ENCODE data around the gene DYNLT4. TPM values are rescaled to one million over a fixed set of nuclear protein-coding genes. Genes with fewer than 3 reads are reported as not detected.

The DYNLT4 gene
- total and polyA plus RNA-seq, 2 of the 13 experiments (the other 11 are each of a cell fraction or from before 2014, with no cell fraction given), result 0.77 TPM; not detected in 1

- ATAC-seq, result peak; percentile 33
- peak overlapping the region; percentile 100 for H3K27ac ChIP-seq (ENCODE audit: extremely low read length, insufficient read depth, low read length)
- peaks cover 23% of the 10 kb centered on the region for H3K4me1 ChIP-seq (ENCODE audit: insufficient read depth, low read length)
- no peaks in the 10 kb centered on the region for H3K9me3 ChIP-seq (ENCODE audit: low read length)
- WGBS (ENCODE audit: low lambda C conversion rate), result 18% methylated on average over 15 of the region's 25 CpGs
- BruUV-seq (replicated peaks), result no TSS peak
- H3K4me3 ChIP-seq (replicated peaks in 1 of 3; ENCODE audit: insufficient read depth in 1 of 3, low read depth in 2 of 3, low read length in 3 of 3), result peak overlapping the region; percentile 57 to 80 (median 64)
- H3K27me3 ChIP-seq (ENCODE audit: control insufficient read depth in 1 of 2, insufficient read depth in 2 of 2, low read length in 2 of 2), result no peaks in the 10 kb centered on the region
- in situ Hi-C loops (cut with HindIII; ENCODE audit: extremely low pct_ligation_motif_present, low pct_unique_long_range_greater_than_20kb) (no loop called here), intact Hi-C loops (cut with micrococcal nuclease; ENCODE audit: unreplicated experiment) (loop anchor here (10.0 kb wide), 1 partner anchor 484 kb away; no protein-coding TSS in a partner anchor)
- no peaks in the 10 kb centered on the region for H3K79me2 ChIP-seq (ENCODE audit: insufficient read depth, low read length)
- no peak for DNase-seq (ENCODE audit: low spot score)
- peak overlapping the region; percentile 87 for H3K4me2 ChIP-seq (ENCODE audit: low read depth, low read length)
- H4K20me1 ChIP-seq (ENCODE audit: insufficient read depth, low read length), result no peaks in the 10 kb centered on the region
- FAIRE-seq, result peak; percentile 46
- no peaks in the 10 kb centered on the region; a peak in 1 of 5 replicates for H3K36me3 ChIP-seq (replicated peaks in 1 of 2; ENCODE audit: control insufficient read depth in 1 of 2, insufficient read depth in 2 of 2, low read length in 2 of 2)
- no peak overlapping the region for H2AFZ ChIP-seq (ENCODE audit: low read length)
- CTCF ChIA-PET (ENCODE audit: low intra/inter-chr PET ratio, low total read pairs), result no interaction called here
- peak overlapping the region; percentile 99 for H3K9ac ChIP-seq (ENCODE audit: insufficient read depth, low read depth, low read length)
- POLR2A ChIA-PET, result interaction anchor here (1.2 to 11.3 kb wide), 14 partner anchors 10 to 679 kb away, joined by 3 to 570 read pairs (median 24); partner anchors contain the start of genes BTBD19, CCDC163, DYNLT4 and HECTD3
- no peak for TF ChIP-seq MXD3 (CRISPR knock-in tag; IDR thresholded peaks at IDR 0.05)
- TF ChIP-seq PHF8 (CRISPR knock-in tag; IDR thresholded peaks at IDR 0.05), result peak; percentile 63; the same call in 1 of the 2 replicates
- TF ChIP-seq, protein P1, sequence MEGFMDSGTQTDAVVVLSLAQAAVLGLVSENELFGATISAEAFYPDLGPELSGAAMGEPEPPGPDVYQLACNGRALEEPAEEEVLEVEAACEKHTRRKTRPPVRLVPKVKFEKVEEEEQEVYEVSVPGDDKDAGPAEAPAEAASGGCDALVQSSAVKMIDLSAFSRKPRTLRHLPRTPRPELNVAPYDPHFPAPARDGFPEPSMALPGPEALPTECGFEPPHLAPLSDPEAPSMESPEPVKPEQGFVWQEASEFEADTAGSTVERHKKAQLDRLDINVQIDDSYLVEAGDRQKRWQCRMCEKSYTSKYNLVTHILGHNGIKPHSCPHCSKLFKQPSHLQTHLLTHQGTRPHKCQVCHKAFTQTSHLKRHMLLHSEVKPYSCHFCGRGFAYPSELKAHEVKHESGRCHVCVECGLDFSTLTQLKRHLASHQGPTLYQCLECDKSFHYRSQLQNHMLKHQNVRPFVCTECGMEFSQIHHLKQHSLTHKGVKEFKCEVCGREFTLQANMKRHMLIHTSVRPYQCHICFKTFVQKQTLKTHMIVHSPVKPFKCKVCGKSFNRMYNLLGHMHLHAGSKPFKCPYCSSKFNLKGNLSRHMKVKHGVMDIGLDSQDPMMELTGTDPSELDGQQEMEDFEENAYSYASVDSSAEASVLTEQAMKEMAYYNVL (CRISPR knock-in tag; IDR thresholded peaks at IDR 0.05; ENCODE audit: borderline replicate concordance), result 0 out of 2 replicates have a peak, but pooled peaks have one; percentile 23
- TF ChIP-seq ARID4A (CRISPR knock-in tag; IDR thresholded peaks at IDR 0.05; ENCODE audit: borderline replicate concordance), result peak; percentile 57; the same call in 1 of the 2 replicates
- TF ChIP-seq IRF2 (CRISPR knock-in tag; IDR thresholded peaks at IDR 0.05), result 0 out of 2 replicates have a peak, but pooled peaks have one; percentile 7
- peak; percentile 66; the same call in 1 of the 2 replicates for TF ChIP-seq KLF13 (CRISPR knock-in tag; IDR thresholded peaks at IDR 0.05)
- no peak for TF ChIP-seq KDM4B (CRISPR knock-in tag; IDR thresholded peaks at IDR 0.05)
- peak; percentile 7 for TF ChIP-seq KDM2A (CRISPR knock-in tag; IDR thresholded peaks at IDR 0.05; ENCODE audit: borderline replicate concordance, low read depth)
- TF ChIP-seq, protein P2, sequence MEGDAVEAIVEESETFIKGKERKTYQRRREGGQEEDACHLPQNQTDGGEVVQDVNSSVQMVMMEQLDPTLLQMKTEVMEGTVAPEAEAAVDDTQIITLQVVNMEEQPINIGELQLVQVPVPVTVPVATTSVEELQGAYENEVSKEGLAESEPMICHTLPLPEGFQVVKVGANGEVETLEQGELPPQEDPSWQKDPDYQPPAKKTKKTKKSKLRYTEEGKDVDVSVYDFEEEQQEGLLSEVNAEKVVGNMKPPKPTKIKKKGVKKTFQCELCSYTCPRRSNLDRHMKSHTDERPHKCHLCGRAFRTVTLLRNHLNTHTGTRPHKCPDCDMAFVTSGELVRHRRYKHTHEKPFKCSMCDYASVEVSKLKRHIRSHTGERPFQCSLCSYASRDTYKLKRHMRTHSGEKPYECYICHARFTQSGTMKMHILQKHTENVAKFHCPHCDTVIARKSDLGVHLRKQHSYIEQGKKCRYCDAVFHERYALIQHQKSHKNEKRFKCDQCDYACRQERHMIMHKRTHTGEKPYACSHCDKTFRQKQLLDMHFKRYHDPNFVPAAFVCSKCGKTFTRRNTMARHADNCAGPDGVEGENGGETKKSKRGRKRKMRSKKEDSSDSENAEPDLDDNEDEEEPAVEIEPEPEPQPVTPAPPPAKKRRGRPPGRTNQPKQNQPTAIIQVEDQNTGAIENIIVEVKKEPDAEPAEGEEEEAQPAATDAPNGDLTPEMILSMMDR (CRISPR knock-in tag; IDR thresholded peaks at IDR 0.05), result peak; percentile 27; the same call in 1 of the 2 replicates
- peak; percentile 81 for TF ChIP-seq HNRNPLL (IDR thresholded peaks at IDR 0.05; ENCODE audit: low read depth, low read length, poor library complexity, severe bottlenecking)
- TF ChIP-seq ZNF121 (CRISPR knock-in tag; IDR thresholded peaks at IDR 0.05), result 0 out of 2 replicates have a peak, but pooled peaks have one; percentile 36
- peak; percentile 37; the same call in 1 of the 2 replicates for TF ChIP-seq ZBTB7A (CRISPR knock-in tag; IDR thresholded peaks at IDR 0.05)
- peak; percentile 71 for TF ChIP-seq TAF1 (CRISPR knock-in tag; IDR thresholded peaks at IDR 0.05)
These were observed 13.4 kb upstream of the DYNLT4 start for GRCh38 chr1:44820328-44821239.
